Measurements from ENCODE around the gene ALOX15B. TPM values are rescaled to one million over a fixed set of nuclear protein-coding genes. Genes with fewer than 3 reads are reported as not detected.

ALOX15B gene
- total and polyA plus RNA-seq, 9 of the 15 experiments (the other 6 are each of a cell fraction or from before 2014, with no cell fraction given) = 0.04 TPM; not detected in 8

- H2AFZ ChIP-seq (ENCODE audit: low read depth, low read length) = no peak overlapping the region
- H3K9me1 ChIP-seq (ENCODE audit: control insufficient read depth, insufficient read depth, low read length) = no peaks in the 10 kb centered on the region
- H3K79me2 ChIP-seq (ENCODE audit: control insufficient read depth, insufficient read depth, low read length) = no peaks in the 10 kb centered on the region
- in situ Hi-C loops (cut with MboI) (loop anchor here (5.0 kb wide), 1 partner anchor 35 kb away; no protein-coding TSS in a partner anchor), intact Hi-C loops (cut with micrococcal nuclease) (loop anchor here (1.0 to 10.0 kb wide), 2 partner anchors 129 to 217 kb away; no protein-coding TSS in a partner anchor)
- no peak overlapping the region for H3K9ac ChIP-seq (ENCODE audit: insufficient read depth in 1 of 2, low read depth in 2 of 2, low read length in 2 of 2)
- FAIRE-seq (no peak), DNase-seq (ENCODE audit: extremely low read depth in 1 of 4, low spot score in 3 of 4) (peak in 1 of 4 experiments; percentile 27), ATAC-seq (peak; percentile 68)
- H3K4me2 ChIP-seq (ENCODE audit: insufficient read depth, low read length) = no peak overlapping the region
- H3K36me3 ChIP-seq (ENCODE audit: control insufficient read depth, insufficient read depth, low read length) = no peaks in the 10 kb centered on the region
- H3K27ac ChIP-seq (ENCODE audit: extremely low read depth, low read depth, low read length) = no peak overlapping the region
- no peaks in the 10 kb centered on the region for H3K9me3 ChIP-seq (replicated peaks; ENCODE audit: control insufficient read depth, insufficient read depth, low read depth, low read length)
- ChIA-PET POLR2A (interaction anchor here (1.0 to 1.1 kb wide), 2 partner anchors 11 to 109 kb away, joined by 5 to 6 read pairs; no protein-coding TSS in a partner anchor), CTCF (ENCODE audit: low intra/inter-chr PET ratio) (interaction anchor here (2.0 kb wide), 1 partner anchor 24 kb away, joined by 17 read pairs; no protein-coding TSS in a partner anchor)
- H3K27me3 ChIP-seq (ENCODE audit: control insufficient read depth in 2 of 2, insufficient read depth in 2 of 2, low read length in 2 of 2) = peaks cover 17 to 36% of the 10 kb centered on the region in 2 experiments; a peak in 4 of 5 replicates
- no peak overlapping the region for H3K4me3 ChIP-seq
- no TSS peak for BruUV-seq (replicated peaks)
- no peaks in the 10 kb centered on the region; the same call in 1 of the 2 replicates for H4K20me1 ChIP-seq (replicated peaks; ENCODE audit: control insufficient read depth, insufficient read depth, low read length)
- peaks cover 0 to 6% of the 10 kb centered on the region in 2 experiments; a peak in 3 of 5 replicates for H3K4me1 ChIP-seq (replicated peaks in 1 of 2; ENCODE audit: control insufficient read depth in 2 of 2, insufficient read depth in 2 of 2, low read length in 2 of 2)
- no peak for TF ChIP-seq DDX20 (tag; IDR thresholded peaks at IDR 0.05; ENCODE audit: low read depth)
- no peak for TF ChIP-seq ATF3 (IDR thresholded peaks at IDR 0.05)
- no peak for TF ChIP-seq ATF3 (CRISPR knock-in tag; conservative IDR thresholded peaks at IDR 0.05)
- TF ChIP-seq ZBTB49 (CRISPR knock-in tag; IDR thresholded peaks at IDR 0.05; ENCODE audit: borderline replicate concordance) = no peak
- TF ChIP-seq, protein P1, sequence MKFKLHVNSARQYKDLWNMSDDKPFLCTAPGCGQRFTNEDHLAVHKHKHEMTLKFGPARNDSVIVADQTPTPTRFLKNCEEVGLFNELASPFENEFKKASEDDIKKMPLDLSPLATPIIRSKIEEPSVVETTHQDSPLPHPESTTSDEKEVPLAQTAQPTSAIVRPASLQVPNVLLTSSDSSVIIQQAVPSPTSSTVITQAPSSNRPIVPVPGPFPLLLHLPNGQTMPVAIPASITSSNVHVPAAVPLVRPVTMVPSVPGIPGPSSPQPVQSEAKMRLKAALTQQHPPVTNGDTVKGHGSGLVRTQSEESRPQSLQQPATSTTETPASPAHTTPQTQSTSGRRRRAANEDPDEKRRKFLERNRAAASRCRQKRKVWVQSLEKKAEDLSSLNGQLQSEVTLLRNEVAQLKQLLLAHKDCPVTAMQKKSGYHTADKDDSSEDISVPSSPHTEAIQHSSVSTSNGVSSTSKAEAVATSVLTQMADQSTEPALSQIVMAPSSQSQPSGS (CRISPR knock-in tag; IDR thresholded peaks at IDR 0.05) = no peak
- TF ChIP-seq TEAD1 (CRISPR knock-in tag; IDR thresholded peaks at IDR 0.05) = no peak
- no peak for TF ChIP-seq SREBF1 (IDR thresholded peaks at IDR 0.05; ENCODE audit: borderline replicate concordance, low read depth, low read length)
- no peak for TF ChIP-seq LCOR (CRISPR knock-in tag; IDR thresholded peaks at IDR 0.05)
- no peak for TF ChIP-seq ZFP1 (CRISPR knock-in tag; IDR thresholded peaks at IDR 0.05)
- TF ChIP-seq USF2 (CRISPR knock-in tag; IDR thresholded peaks at IDR 0.05) = peak; percentile 46; the same call in 1 of the 2 replicates
- TF ChIP-seq, protein P2, sequence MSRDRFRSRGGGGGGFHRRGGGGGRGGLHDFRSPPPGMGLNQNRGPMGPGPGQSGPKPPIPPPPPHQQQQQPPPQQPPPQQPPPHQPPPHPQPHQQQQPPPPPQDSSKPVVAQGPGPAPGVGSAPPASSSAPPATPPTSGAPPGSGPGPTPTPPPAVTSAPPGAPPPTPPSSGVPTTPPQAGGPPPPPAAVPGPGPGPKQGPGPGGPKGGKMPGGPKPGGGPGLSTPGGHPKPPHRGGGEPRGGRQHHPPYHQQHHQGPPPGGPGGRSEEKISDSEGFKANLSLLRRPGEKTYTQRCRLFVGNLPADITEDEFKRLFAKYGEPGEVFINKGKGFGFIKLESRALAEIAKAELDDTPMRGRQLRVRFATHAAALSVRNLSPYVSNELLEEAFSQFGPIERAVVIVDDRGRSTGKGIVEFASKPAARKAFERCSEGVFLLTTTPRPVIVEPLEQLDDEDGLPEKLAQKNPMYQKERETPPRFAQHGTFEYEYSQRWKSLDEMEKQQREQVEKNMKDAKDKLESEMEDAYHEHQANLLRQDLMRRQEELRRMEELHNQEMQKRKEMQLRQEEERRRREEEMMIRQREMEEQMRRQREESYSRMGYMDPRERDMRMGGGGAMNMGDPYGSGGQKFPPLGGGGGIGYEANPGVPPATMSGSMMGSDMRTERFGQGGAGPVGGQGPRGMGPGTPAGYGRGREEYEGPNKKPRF (IDR thresholded peaks at IDR 0.05; ENCODE audit: low read depth, low read length) = no peak
- no peak for TF ChIP-seq RBM34 (IDR thresholded peaks at IDR 0.05; ENCODE audit: borderline replicate concordance, insufficient read depth, low read length)
- TF ChIP-seq, protein P3, sequence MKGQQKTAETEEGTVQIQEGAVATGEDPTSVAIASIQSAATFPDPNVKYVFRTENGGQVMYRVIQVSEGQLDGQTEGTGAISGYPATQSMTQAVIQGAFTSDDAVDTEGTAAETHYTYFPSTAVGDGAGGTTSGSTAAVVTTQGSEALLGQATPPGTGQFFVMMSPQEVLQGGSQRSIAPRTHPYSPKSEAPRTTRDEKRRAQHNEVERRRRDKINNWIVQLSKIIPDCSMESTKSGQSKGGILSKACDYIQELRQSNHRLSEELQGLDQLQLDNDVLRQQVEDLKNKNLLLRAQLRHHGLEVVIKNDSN (CRISPR knock-in tag; IDR thresholded peaks at IDR 0.05) = peak; percentile 43
Observed at GRCh38 chr17:8041979-8042378, 3.1 kb downstream of the ALOX15B start.
